Uterus (tissue), 4 donors: Measurements from ENCODE around the gene TAC3. TPM values are rescaled to one million over a fixed set of nuclear protein-coding genes. Genes with fewer than 3 reads are reported as not detected.

Source experiments
- DNase-seq, 2 donors: peaks; one replicate each; pipeline ENCODE4 v3.0.0-alpha.2; 2019 to 2020
- H3K27ac ChIP-seq, 2 donors: fragments of 200-600 bp; sonication (generic); 1 replicate in 1 of 2; 2 replicates in 1 of 2; pipeline ENCODE4 v1.5.1; 2016 to 2018
- H3K27me3 ChIP-seq, 2 donors: fragments of 200-600 bp; sonication (generic); one replicate each; pipeline ENCODE4 v1.5.1; 2018 to 2019; ENCODE audit warnings: control low read depth in 1 of 2
- H3K36me3 ChIP-seq, 2 donors: fragments of 200-600 bp; sonication (generic); one replicate each; pipeline ENCODE4 v1.5.1; 2019; ENCODE audit warnings: control low read depth in 1 of 2
- H3K4me1 ChIP-seq, 2 donors: fragments of 200-600 bp; sonication (generic); one replicate each; pipeline ENCODE4 v1.5.1; 2018 to 2019; ENCODE audit warnings: control low read depth in 1 of 2
- H3K4me3 ChIP-seq, 2 donors: fragments of 200-600 bp; sonication (generic); 1 replicate in 1 of 2; 2 replicates in 1 of 2; pipeline ENCODE4 v1.5.1; 2018 to 2019; ENCODE audit warnings: mild to moderate bottlenecking in 1 of 2
- H3K9me3 ChIP-seq, 2 donors: fragments of 200-600 bp; sonication (generic); one replicate each; pipeline ENCODE4 v1.5.1; 2019; ENCODE audit warnings: control low read depth in 1 of 2
- CTCF ChIP-seq, 4 experiments: fragments of 200-600 bp in 2 of 4; fragments of 450-650 bp in 2 of 4; sonication (generic) in 2 of 4; IDR thresholded peaks; one replicate each; pipeline ENCODE4 v1.5.1; 2016 to 2019; ENCODE audit warnings: antibody characterized with exemption in 4 of 4, mild to moderate bottlenecking in 2 of 4, moderate library complexity in 1 of 4
- POLR2A ChIP-seq, 2 donors: fragments of 450-650 bp; IDR thresholded peaks; one replicate each; pipeline ENCODE4 v1.6.1; 2016; ENCODE audit warnings: antibody characterized with exemption in 2 of 2, mild to moderate bottlenecking in 1 of 2, moderate library complexity in 1 of 2
- intact Hi-C: fragments of 100-400 bp; cut with DNase I; formaldehyde crosslinking; loops from one replicate; pipeline ENCODE4 v1.15.1; 2023; ENCODE audit warnings: low total_unique reads
- total RNA-seq, 4 donors: library from RNA; depleted of rRNA in 3 of 4; stranded (reverse); fragments of >200 nt in 3 of 4; gene quantifications; one replicate each; pipeline versions ENCODE4 v1.1.0 to v1.2.4, GENCODE V29; 2014 to 2023
- donor health status: DM: yes; HTN: yes; CAD: no.

The TAC3 gene
- total RNA-seq, 4 donors from 2014 or later: not detected

GRCh38 chr12:57051011-57051410, 34.7 kb upstream of the TAC3 start:
- Histone ChIP-seq H3K27me3 (no peaks in the 10 kb centered on the region), H3K4me3 (no peak overlapping the region), H3K36me3 (no peaks in the 10 kb centered on the region), H3K27ac (no peak overlapping the region), H3K9me3 (no peaks in the 10 kb centered on the region), H3K4me1 (no peaks in the 10 kb centered on the region)
- no peak for DNase-seq
- intact Hi-C loops: no loop called here
- TF ChIP-seq POLR2A (IDR thresholded peaks at IDR 0.05) (no peak), CTCF (IDR thresholded peaks at IDR 0.05) (no peak)

DNA sequence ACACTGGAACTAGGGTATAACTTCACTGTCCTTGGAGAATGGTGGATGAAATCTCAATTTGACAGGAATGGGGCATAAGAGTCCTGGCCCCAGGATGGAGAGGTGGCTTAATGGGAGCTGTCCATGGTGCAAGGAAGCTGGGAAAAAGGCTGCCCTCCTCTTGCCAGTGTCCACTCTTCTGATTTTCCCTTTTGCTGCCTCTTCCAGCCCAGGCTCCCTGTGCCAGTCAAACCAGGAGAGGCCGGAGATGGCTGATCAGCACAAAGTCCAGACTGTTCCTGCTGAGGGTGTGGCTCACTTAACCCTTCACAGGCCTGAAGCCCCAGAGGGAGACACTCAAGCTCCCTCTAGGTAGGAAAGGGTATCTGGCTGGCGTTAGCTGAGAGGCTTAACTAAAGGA, 33.6 kb upstream of the TAC3 start, which contains the start of gene MYO1A:
Gene MYO1A (minus strand): TSS at position 240 of the 400 bp plus-strand sequence. CDS start 1,806 bp downstream, outside the sequence.
- TF ChIP-seq POLR2A (IDR thresholded peaks at IDR 0.05) (no peak), CTCF (IDR thresholded peaks at IDR 0.05) (no peak)
- Histone ChIP-seq H3K27me3 (no peaks in the 10 kb centered on the region), H3K36me3 (no peaks in the 10 kb centered on the region), H3K27ac (no peak within 1 kb of the TSS), H3K4me3 (no peak within 1 kb of the TSS), H3K9me3 (no peaks in the 10 kb centered on the region), H3K4me1 (no peaks in the 10 kb centered on the region)
- intact Hi-C loops: no loop called here
- DNase-seq: no peak

DNA sequence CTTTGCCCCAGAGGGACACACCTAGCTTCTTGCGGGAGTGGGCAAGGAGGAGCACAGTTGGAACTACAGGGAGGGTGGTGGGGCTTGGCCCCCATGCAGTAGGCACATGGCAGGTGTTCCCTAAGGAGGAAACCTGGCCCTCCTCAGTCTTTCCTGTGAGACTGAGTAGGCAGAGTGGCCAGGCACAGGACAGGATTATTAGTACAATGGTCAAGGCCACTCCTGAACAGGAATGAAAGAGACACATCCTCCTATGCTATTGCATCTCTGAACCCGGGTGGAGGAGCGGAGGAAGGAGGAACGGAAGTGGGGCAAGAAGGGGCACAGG, 32.8 kb upstream of the TAC3 start:
- no peaks in the 10 kb centered on the region for H3K36me3 ChIP-seq
- no peaks in the 10 kb centered on the region for H3K9me3 ChIP-seq
- DNase-seq: no peak
- intact Hi-C loops: no loop called here
- no peaks in the 10 kb centered on the region for H3K4me1 ChIP-seq
- H3K27ac ChIP-seq: no peak overlapping the region
- no peaks in the 10 kb centered on the region for H3K27me3 ChIP-seq
- no peak overlapping the region for H3K4me3 ChIP-seq
- no peak for TF ChIP-seq CTCF (IDR thresholded peaks at IDR 0.05)
- TF ChIP-seq POLR2A (IDR thresholded peaks at IDR 0.05): no peak

GRCh38 chr12:57048423-57049118, 32.2 kb upstream of the TAC3 start:
- Histone ChIP-seq H3K27ac (no peak overlapping the region), H3K27me3 (no peaks in the 10 kb centered on the region), H3K36me3 (no peaks in the 10 kb centered on the region), H3K4me1 (no peaks in the 10 kb centered on the region), H3K4me3 (no peak overlapping the region), H3K9me3 (no peaks in the 10 kb centered on the region)
- intact Hi-C loops: no loop called here
- no peak for TF ChIP-seq POLR2A (IDR thresholded peaks at IDR 0.05)
- TF ChIP-seq CTCF (IDR thresholded peaks at IDR 0.05): no peak
- DNase-seq: no peak

DNA sequence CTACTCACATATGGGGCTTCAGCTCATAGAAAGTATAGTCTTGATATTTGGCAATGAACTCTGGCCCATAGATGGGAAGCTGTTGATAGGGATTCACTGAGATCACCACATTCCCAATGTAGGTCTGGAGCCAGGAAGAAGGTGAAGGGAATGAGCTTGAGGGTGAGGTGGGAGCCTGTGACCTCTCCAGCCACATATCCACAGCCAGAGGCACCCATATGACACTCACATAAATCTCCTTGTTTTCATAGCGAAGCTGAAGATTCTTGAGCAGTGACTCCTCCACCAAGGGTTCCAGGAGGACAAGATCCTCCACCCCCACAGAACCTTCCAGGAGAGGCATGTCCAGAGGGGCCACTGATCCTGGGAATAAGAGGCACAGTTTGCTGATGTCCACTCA, 31.7 kb upstream of the TAC3 start:
- Histone ChIP-seq H3K36me3 (no peaks in the 10 kb centered on the region), H3K27ac (no peak overlapping the region), H3K27me3 (no peaks in the 10 kb centered on the region), H3K4me3 (no peak overlapping the region), H3K9me3 (no peaks in the 10 kb centered on the region), H3K4me1 (no peaks in the 10 kb centered on the region)
- intact Hi-C loops: no loop called here
- no peak for DNase-seq
- TF ChIP-seq POLR2A (IDR thresholded peaks at IDR 0.05) (no peak), CTCF (IDR thresholded peaks at IDR 0.05) (no peak)
